Measurements from ENCODE around the gene SUPT20HL1. TPM values are rescaled to one million over a fixed set of nuclear protein-coding genes. Genes with fewer than 3 reads are reported as not detected.
"Not testable (repeated sequence)": the region's sequence is repeated elsewhere in the genome, so short reads cannot be mapped to it uniquely, and the experiment has no call there.

The SUPT20HL1 gene
- total RNA-seq, 1 experiment from 2014 or later: not detected

DNA sequence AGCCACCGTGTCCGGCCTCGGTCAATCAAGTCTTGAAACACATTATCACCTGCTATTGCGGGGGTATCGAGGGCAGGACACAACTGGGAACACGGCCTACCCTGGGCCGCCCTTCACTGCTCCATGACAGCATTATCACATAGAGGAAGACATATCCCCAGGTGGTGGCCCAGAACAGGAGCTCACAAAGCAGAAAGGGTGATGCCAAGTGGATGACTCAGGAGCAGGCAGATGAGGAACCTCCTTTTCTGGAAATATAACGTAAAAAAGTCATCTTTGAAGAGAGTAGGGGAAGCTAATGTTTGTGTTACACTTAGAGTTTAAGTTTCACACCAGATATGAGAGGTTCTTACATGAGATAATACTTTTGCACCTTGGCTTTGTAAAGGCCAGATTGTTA lies 5.3 kb upstream of the SUPT20HL1 start:
- CTCF ChIA-PET: no interaction called here
- peaks cover 7% of the 10 kb centered on the region for H3K4me1 ChIP-seq (ENCODE audit: insufficient read depth, low read length, poor library complexity, severe bottlenecking)
- H3K36me3 ChIP-seq (ENCODE audit: insufficient read depth, low read length, poor library complexity, severe bottlenecking): no peaks in the 10 kb centered on the region
- no TSS peak for BruUV-seq (replicated peaks)
- H3K27me3 ChIP-seq (replicated peaks; ENCODE audit: insufficient read depth, low read depth, low read length, poor library complexity): peaks cover 3% of the 10 kb centered on the region
- no peaks in the 10 kb centered on the region for H3K9me3 ChIP-seq (ENCODE audit: low read depth, low read length, poor library complexity, severe bottlenecking)
- no peak overlapping the region for H3K4me3 ChIP-seq (ENCODE audit: low read depth, low read length, poor library complexity, severe bottlenecking)
- no peak for TF ChIP-seq EZH2 (IDR thresholded peaks at IDR 0.05; ENCODE audit: borderline replicate concordance, low read depth, low read length, poor library complexity, severe bottlenecking)
- no peak for TF ChIP-seq CTCF (conservative IDR thresholded peaks at IDR 0.05; ENCODE audit: low read depth, low read length)
- intact Hi-C loops (cut with micrococcal nuclease; ENCODE audit: unreplicated experiment): no loop called here
- no peak for DNase-seq (ENCODE audit: low spot score)
- POLR2A ChIA-PET (ENCODE audit: low non-redundant PET): no interaction called here
- no peak overlapping the region for H3K27ac ChIP-seq (ENCODE audit: low read depth, low read length, poor library complexity, severe bottlenecking)

- TF ChIP-seq EZH2 (IDR thresholded peaks at IDR 0.05; ENCODE audit: borderline replicate concordance, low read depth, low read length, poor library complexity, severe bottlenecking) (no peak), CTCF (conservative IDR thresholded peaks at IDR 0.05; ENCODE audit: low read depth, low read length) (no peak)
- CTCF ChIA-PET: no interaction called here
- Histone ChIP-seq H3K4me3 (ENCODE audit: low read depth, low read length, poor library complexity, severe bottlenecking) (no peak overlapping the region), H3K9me3 (ENCODE audit: low read depth, low read length, poor library complexity, severe bottlenecking) (no peaks in the 10 kb centered on the region), H3K4me1 (ENCODE audit: insufficient read depth, low read length, poor library complexity, severe bottlenecking) (peaks cover 7% of the 10 kb centered on the region), H3K27ac (ENCODE audit: low read depth, low read length, poor library complexity, severe bottlenecking) (no peak overlapping the region), H3K27me3 (replicated peaks; ENCODE audit: insufficient read depth, low read depth, low read length, poor library complexity) (peaks cover 3% of the 10 kb centered on the region), H3K36me3 (ENCODE audit: insufficient read depth, low read length, poor library complexity, severe bottlenecking) (no peaks in the 10 kb centered on the region)
- no TSS peak for BruUV-seq (replicated peaks)
- POLR2A ChIA-PET (ENCODE audit: low non-redundant PET): no interaction called here
- DNase-seq (ENCODE audit: low spot score): peak; percentile 39
- intact Hi-C loops (cut with micrococcal nuclease; ENCODE audit: unreplicated experiment): no loop called here
Observed at GRCh38 chrX:24357106-24357505, 3.3 kb upstream of the SUPT20HL1 start.

- H3K27me3 ChIP-seq (replicated peaks; ENCODE audit: insufficient read depth, low read depth, low read length, poor library complexity); H3K9me3 ChIP-seq (ENCODE audit: low read depth, low read length, poor library complexity, severe bottlenecking); BruUV-seq (replicated peaks); intact Hi-C loops (cut with micrococcal nuclease; ENCODE audit: unreplicated experiment); POLR2A ChIA-PET (ENCODE audit: low non-redundant PET); CTCF ChIA-PET; H3K36me3 ChIP-seq (ENCODE audit: insufficient read depth, low read length, poor library complexity, severe bottlenecking); H3K27ac ChIP-seq (ENCODE audit: low read depth, low read length, poor library complexity, severe bottlenecking); H3K4me1 ChIP-seq (ENCODE audit: insufficient read depth, low read length, poor library complexity, severe bottlenecking); DNase-seq (ENCODE audit: low spot score); H3K4me3 ChIP-seq (ENCODE audit: low read depth, low read length, poor library complexity, severe bottlenecking): not testable (repeated sequence)
Observed at GRCh38 chrX:24362089-24362745, 1.8 kb downstream of the SUPT20HL1 start.

DNA sequence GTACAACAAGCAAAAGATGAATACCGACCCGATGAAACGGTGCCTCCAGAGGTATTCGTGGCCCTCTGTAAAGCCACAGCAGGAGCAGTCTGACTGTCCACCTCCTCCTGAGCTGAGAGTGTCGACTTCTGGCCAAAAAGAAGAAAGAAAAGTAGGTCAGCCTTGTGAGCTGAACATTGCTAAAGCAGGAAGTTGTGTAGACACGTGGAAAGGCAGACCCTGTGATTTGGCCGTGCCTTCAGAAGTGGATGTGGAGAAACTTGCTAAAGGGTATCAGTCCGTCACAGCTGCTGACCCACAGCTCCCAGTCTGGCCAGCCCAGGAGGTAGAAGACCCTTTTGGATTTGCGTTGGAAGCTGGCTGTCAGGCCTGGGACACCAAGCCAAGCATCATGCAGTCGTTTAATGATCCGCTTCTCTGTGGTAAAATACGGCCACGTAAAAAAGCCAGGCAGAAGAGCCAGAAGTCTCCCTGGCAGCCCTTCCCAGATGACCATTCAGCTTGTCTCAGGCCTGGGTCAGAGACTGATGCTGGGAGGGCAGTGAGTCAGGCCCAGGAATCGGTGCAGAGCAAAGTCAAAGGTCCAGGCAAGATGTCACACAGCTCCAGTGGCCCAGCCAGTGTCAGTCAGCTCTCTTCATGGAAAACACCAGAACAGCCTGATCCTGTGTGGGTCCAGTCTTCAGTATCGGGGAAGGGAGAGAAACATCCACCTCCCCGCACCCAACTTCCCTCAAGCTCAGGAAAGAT lies 3.2 kb downstream of the SUPT20HL1 start:
- DNase-seq (ENCODE audit: low spot score); POLR2A ChIA-PET (ENCODE audit: low non-redundant PET); H3K4me3 ChIP-seq (ENCODE audit: low read depth, low read length, poor library complexity, severe bottlenecking); H3K9me3 ChIP-seq (ENCODE audit: low read depth, low read length, poor library complexity, severe bottlenecking); H3K36me3 ChIP-seq (ENCODE audit: insufficient read depth, low read length, poor library complexity, severe bottlenecking); CTCF ChIA-PET; intact Hi-C loops (cut with micrococcal nuclease; ENCODE audit: unreplicated experiment); BruUV-seq (replicated peaks); H3K27ac ChIP-seq (ENCODE audit: low read depth, low read length, poor library complexity, severe bottlenecking); H3K4me1 ChIP-seq (ENCODE audit: insufficient read depth, low read length, poor library complexity, severe bottlenecking): not testable (repeated sequence)
- peaks cover 18% of the 10 kb centered on the region for H3K27me3 ChIP-seq (replicated peaks; ENCODE audit: insufficient read depth, low read depth, low read length, poor library complexity)
